ENCODE measurements around the gene HSPB9. TPM values are rescaled to one million over a fixed set of nuclear protein-coding genes. Genes with fewer than 3 reads are reported as not detected.

The HSPB9 gene, protein sequence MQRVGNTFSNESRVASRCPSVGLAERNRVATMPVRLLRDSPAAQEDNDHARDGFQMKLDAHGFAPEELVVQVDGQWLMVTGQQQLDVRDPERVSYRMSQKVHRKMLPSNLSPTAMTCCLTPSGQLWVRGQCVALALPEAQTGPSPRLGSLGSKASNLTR
- total RNA-seq (under 1 TPM; 0.15 to 0.95 (median 0.48) TPM), polyA plus RNA-seq (under 1 TPM in 1 of 2 donors, not detected in 1; 0.46 TPM)
- long read RNA-seq, donor 1, partial matches to known transcripts: 0 of 1 reads
- long read RNA-seq, donor 1, other reads (novel, unspliced or antisense): 0 of 1 reads
- long read RNA-seq, donor 2: 0 reads
- long read RNA-seq, donor 3, partial matches to known transcripts: 0 of 1 reads
- long read RNA-seq, donor 3, other reads (novel, unspliced or antisense): 0 of 1 reads

DNA sequence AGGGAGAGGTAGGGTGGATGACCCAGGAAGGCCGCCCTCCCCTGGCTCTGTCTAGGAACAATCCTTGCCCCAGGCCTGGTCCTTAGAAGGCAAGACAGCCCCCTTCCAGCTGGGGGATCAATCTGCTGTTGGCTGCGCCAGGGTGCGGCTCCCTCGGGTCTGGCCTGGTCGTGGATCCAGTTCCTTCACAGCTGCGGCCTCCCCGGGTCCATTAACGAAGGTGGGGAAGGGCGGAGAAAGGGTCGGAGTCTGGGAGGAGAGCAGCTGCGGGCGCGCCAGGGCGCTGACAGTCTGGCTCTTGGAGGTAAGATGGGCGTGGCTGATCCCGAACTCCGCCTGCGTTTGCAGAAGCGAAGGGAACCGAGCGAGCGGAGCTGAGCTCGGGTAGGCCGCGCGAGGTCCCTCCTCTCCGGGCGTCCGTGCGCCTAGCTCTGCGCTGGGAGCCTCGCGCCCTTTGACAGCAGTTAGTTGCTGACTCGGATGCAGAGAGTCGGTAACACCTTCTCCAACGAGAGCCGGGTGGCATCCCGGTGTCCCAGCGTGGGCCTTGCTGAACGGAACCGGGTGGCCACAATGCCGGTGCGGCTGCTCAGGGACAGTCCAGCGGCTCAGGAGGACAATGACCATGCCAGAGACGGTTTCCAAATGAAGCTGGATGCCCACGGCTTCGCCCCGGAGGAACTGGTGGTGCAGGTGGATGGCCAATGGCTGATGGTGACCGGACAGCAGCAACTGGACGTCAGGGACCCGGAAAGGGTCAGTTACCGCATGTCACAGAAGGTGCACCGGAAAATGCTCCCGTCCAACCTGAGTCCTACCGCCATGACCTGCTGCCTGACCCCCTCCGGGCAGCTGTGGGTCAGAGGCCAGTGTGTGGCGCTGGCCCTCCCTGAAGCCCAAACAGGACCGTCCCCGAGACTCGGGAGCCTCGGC, at the start of gene HSPB9:
Gene HSPB9, plus strand, starts transcription at position 434 of the 933 bp plus-strand sequence. Its CDS starts 47 bp downstream, at position 481.
- Histone ChIP-seq H3K4me3 (peak within 1 kb of the TSS; percentile 13), H3K4me1 (ENCODE audit: insufficient read depth) (peaks cover 5% of the 10 kb centered on the region), H3K36me3 (no peaks in the 10 kb centered on the region), H3K27ac (no peak within 1 kb of the TSS), H3K27me3 (no peaks in the 10 kb centered on the region), H3K9me3 (no peaks in the 10 kb centered on the region)
- peak; percentile 64 to 80 (median 72) for DNase-seq
- TF ChIP-seq EP300 (IDR thresholded peaks at IDR 0.05): no peak
- TF ChIP-seq POLR2A (IDR thresholded peaks at IDR 0.05): no peak
- TF ChIP-seq, protein P1, sequence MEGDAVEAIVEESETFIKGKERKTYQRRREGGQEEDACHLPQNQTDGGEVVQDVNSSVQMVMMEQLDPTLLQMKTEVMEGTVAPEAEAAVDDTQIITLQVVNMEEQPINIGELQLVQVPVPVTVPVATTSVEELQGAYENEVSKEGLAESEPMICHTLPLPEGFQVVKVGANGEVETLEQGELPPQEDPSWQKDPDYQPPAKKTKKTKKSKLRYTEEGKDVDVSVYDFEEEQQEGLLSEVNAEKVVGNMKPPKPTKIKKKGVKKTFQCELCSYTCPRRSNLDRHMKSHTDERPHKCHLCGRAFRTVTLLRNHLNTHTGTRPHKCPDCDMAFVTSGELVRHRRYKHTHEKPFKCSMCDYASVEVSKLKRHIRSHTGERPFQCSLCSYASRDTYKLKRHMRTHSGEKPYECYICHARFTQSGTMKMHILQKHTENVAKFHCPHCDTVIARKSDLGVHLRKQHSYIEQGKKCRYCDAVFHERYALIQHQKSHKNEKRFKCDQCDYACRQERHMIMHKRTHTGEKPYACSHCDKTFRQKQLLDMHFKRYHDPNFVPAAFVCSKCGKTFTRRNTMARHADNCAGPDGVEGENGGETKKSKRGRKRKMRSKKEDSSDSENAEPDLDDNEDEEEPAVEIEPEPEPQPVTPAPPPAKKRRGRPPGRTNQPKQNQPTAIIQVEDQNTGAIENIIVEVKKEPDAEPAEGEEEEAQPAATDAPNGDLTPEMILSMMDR (IDR thresholded peaks at IDR 0.05): no peak
- 45 to 57% (median 54%) methylated on average over 58 to 61 of the region's 61 CpGs for WGBS, 3 donors
- intact Hi-C loops (cut with DNase I): no loop called here

DNA sequence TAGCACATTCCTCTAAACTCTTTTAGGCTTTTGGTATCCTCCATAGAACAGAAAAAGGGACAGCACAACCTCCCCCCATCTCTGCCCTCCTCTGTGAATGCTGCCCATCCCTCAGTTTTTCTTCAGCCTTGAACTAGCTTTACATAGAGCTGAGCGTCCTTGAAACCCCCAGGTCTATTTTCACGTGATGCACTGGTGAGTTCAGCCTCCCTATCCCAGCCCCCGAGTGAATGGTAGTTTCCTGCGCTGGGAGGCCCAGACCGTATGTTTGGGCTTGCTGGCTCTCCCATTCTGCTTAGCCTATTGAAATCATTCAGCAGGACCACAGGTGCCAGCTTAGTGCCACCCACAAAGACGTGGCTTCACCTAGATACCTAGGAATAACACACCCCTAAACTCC, 46.8 kb upstream of the HSPB9 start:
- H3K4me1 ChIP-seq (ENCODE audit: insufficient read depth): no peaks in the 10 kb centered on the region
- TF ChIP-seq, protein P1 (IDR thresholded peaks at IDR 0.05): no peak
- TF ChIP-seq EP300 (IDR thresholded peaks at IDR 0.05) (no peak), POLR2A (IDR thresholded peaks at IDR 0.05) (no peak)
- no peak overlapping the region for H3K4me3 ChIP-seq
- intact Hi-C loops (cut with DNase I): no loop called here
- H3K27ac ChIP-seq: no peak overlapping the region
- H3K27me3 ChIP-seq: no peaks in the 10 kb centered on the region
- 48 to 61% (median 49%) methylated on average over 6 of the region's 6 CpGs for WGBS, 3 donors
- DNase-seq: no peak
- H3K36me3 ChIP-seq: no peaks in the 10 kb centered on the region
- no peaks in the 10 kb centered on the region for H3K9me3 ChIP-seq

DNA sequence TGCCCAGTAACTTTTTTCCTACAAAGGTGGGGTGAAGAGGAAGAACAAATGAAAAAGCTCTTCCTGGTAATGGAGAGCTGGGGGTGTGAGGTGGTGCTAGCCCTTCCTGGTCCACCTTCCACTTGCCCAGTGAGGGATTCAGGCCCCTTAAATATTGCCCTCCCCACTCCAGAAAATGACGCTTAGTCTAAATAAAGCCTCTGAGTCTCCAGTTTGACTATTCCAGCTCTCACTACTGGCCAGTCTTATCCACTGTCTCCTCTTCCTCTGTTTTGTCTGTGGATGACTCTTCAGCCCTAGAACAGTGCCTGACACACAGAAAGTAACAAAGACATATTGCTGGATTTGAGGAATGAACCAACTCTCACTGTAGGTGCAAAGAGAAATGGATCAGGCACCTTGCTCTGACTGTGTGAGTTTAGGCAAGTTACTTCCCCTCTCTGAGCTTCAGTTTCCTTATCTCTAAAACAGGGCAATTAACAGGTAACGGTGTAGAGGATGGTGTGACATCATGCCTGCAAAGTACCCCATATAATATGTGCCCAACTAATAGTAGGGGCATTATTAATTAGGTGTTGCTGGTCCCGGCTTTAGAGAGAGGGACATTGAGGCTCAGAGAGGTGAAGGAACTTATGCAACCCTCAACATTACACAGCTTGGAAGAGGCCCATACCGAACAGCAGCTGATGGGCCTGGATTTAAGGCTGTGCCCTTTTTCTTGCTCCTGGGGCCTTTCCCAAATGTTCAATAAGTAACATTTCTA, 45.6 kb upstream of the HSPB9 start:
- Histone ChIP-seq H3K9me3 (no peaks in the 10 kb centered on the region), H3K4me1 (ENCODE audit: insufficient read depth) (no peaks in the 10 kb centered on the region), H3K4me3 (no peak overlapping the region), H3K27me3 (no peaks in the 10 kb centered on the region), H3K36me3 (no peaks in the 10 kb centered on the region), H3K27ac (no peak overlapping the region)
- intact Hi-C loops (cut with DNase I): no loop called here
- no peak for DNase-seq
- TF ChIP-seq, protein P1 (IDR thresholded peaks at IDR 0.05): no peak
- TF ChIP-seq POLR2A (IDR thresholded peaks at IDR 0.05) (no peak), EP300 (IDR thresholded peaks at IDR 0.05) (no peak)
- WGBS, 3 donors: 73 to 81% (median 78%) methylated on average over 4 of the region's 4 CpGs

DNA sequence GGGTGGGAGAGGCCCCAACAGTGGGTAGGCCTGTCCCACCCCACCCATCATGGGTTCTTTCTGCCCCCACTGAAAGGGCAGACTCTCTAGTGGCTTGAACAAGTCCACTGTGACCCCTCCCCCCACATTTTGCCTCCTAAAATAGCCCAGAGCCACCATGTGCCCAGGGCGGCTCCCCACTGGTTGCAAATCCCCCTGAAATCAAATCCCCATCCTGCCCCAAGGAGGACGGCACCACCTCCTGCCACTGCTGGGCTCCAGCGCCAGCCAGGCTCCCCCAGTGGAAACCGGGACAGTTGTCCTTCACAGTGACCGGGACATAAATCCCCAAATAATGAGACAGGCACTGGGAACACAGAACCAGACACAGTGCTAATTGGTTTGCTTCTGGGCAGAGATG, 44.8 kb upstream of the HSPB9 start:
- Histone ChIP-seq H3K36me3 (no peaks in the 10 kb centered on the region), H3K9me3 (no peaks in the 10 kb centered on the region), H3K4me3 (no peak overlapping the region), H3K4me1 (ENCODE audit: insufficient read depth) (no peaks in the 10 kb centered on the region), H3K27me3 (no peaks in the 10 kb centered on the region), H3K27ac (no peak overlapping the region)
- 91 to 95% (median 93%) methylated on average over 5 of the region's 5 CpGs for WGBS, 3 donors
- intact Hi-C loops (cut with DNase I): no loop called here
- TF ChIP-seq, protein P1 (IDR thresholded peaks at IDR 0.05): no peak
- TF ChIP-seq EP300 (IDR thresholded peaks at IDR 0.05) (no peak), POLR2A (IDR thresholded peaks at IDR 0.05) (no peak)
- no peak for DNase-seq
